NCI-H1092 treated with DMSO at 0.1 percent for 48 hours (cell line): ENCODE measurements around the gene TRAF2.

ENCODE experiments used
- DNase-seq: peaks from one replicate; lab custom pipeline; 2025; lab: John Stamatoyannopoulos, UW

TRAF2 gene

DNA sequence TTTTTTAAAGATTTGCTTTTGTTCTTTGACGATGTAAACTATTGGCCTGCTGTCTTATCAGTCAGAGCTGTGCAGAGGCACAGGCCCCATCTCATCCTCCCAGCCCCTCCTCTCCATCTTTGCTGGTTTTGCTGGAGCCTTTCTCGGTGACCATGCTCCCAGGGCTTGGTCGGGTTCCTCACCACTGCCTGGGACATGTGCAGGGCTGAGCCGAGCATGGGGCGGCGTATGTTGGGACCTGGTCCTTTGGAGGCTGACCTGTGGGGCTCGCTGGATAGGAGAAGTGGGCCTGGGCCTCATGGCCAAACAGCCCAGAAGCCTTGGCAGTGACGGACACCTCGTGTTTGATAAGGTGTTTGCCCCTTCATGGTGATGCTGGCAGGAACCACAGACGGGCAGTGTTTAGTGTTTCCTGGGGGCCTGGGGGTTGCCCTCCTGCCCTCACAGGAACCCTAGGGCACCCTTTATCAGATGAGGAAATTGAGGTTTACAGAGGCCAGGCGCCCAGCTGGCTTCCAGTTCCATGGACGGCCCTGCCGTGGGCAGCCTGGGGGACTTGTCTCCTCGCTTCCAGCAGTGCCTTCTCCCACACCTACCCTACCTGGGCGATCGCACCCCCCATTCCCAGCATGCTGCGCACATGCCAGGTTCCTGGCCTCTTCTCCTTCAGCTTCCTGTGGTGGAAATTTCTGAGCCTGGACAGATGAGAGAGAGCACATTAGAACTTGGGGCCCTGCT lies 27.6 kb downstream of the TRAF2 start:
- no peak for DNase-seq

DNA sequence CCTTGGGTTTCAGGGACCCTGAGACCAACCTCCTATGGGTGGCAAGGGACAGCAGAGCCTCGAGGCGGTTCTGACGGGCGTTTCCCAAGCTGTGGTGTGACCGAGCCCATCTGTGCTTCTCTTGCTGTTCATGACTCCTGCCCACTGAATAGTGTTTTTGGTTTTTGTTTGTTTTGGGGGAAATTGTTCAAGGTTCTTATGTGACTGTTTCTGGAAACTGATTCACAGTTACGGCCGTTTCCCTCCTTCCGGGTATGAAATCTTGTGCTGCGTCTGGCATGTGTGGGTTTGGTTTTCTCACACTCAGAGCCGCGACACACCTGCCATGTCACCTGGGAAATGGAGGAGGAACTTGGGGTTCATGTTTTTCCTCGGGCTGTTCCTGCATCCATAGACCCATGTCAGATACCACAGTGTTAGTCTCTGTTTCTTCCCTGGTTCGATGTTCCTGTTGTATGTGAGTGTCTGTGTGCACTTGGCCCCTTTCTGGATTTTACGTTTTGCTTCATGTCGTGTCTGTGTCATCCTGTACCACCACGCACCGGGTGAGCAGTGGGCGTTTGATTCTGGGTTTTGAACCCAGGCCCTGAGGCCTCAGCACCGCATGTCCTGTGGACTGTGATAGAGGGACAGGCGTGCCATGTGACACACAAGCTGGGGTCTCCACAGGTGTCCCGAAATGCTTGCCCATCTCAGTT lies 29.5 kb downstream of the TRAF2 start:
- DNase-seq: no peak

DNA sequence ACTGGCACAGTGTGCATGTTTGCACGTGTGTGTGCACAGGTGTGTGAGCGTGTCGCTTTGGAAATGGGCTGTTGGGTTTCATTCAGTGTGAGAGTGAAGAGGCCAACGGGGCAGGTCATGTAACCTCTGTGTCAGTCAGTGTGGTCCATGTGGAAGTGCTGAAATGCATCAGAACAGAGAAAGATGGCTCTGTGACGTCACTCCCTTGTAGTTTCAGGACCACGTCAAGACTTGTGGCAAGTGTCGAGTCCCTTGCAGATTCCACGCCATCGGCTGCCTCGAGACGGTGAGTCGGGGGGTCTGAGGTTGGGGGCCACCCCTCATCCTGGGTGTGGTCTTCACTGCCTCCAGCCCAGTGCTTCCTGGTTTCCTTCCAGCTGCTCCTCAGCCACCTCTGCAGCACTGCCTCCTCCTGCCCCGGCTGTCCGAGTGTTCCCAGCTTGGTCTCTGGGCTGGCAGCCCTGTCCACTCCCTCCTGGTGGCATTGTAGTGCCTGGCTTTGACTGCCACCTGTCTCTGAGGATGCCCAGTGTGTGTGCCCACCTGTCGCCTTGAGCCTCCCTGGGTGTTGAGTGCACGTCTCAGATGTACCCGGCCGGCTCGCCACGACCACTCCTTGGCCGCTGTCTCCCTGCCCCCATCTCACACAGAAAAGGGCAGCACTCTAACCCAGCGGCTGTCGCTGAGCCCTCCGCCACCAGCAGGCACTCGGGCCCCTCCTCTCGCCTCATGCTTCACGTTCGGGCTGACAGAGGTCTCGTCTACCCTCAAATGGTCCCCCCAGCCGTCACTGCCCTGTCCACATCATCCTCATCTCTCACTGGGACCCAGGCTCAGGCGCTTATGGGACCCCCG lies 30.2 kb downstream of the TRAF2 start:
- DNase-seq: no peak

DNA sequence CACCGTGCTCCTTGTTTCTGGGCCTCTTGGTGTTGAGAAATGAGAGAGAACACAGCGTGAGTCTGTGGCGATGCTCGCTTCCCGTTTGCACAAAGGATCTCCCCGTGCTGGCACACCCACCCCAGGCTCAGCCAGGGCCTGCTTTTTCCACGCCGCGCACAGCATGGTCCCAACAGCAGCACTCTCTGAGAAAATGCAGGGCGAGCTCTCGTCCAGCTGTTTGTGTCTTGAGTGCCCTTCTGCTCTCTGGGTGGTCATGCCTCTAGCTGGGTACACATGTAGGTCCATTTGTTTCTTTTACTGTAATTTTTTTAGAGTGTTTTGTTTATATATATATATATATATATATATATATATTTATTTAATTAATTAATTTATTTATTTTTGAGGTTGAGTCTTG lies 31.6 kb downstream of the TRAF2 start:
- DNase-seq: no peak

DNA sequence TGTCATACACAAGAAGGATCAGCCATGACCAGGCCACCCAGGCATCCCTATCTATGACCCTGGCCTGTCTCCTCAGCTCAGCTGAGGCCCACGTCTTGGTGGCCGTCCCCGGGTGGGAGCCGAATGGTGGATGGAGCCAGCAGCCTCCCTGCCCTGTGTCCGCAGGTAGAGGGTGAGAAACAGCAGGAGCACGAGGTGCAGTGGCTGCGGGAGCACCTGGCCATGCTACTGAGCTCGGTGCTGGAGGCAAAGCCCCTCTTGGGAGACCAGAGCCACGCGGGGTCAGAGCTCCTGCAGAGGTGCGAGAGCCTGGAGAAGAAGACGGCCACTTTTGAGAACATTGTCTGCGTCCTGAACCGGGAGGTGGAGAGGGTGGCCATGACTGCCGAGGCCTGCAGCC lies 33.8 kb downstream of the TRAF2 start:
- DNase-seq: no peak

DNA sequence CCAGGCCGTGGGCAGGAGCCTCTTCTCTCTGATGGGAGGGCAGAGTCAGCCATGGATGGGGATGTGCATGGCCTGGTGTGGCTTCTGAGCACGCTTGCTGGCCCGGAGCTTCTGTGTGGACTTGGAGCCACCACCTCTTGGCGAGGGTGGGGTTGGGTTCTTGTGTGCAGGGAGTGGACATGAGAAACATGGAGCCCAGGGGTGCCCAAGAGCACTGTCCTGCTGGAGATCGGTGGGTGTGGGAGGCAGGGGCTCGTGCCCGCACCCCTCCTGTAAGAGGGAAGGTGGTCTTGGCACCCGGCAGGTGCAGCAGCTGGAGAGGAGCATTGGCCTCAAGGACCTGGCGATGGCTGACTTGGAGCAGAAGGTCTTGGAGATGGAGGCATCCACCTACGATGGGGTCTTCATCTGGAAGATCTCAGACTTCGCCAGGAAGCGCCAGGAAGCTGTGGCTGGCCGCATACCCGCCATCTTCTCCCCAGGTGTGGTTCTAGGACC lies 34.5 kb downstream of the TRAF2 start:
- DNase-seq: no peak

DNA sequence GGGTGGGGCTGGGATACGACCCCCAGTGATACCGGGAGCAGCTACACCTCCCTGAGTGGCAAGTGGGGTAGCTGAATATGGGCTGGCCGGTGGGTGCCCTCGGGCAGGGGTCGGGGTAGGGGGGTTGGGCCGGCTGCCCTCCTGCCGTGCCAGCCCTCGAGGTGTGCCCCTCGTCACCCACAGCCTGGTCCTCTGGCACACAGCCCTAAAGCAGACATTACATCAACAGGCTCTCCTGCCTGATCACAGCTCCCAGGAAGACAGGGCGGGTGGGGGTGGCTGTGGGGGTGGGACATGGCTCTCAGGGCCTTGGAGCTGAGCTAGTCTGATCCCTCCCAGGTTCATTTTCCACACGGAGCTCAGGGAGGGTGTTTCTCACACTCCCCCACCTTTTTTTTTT lies 35.0 kb downstream of the TRAF2 start:
- DNase-seq: no peak

DNA sequence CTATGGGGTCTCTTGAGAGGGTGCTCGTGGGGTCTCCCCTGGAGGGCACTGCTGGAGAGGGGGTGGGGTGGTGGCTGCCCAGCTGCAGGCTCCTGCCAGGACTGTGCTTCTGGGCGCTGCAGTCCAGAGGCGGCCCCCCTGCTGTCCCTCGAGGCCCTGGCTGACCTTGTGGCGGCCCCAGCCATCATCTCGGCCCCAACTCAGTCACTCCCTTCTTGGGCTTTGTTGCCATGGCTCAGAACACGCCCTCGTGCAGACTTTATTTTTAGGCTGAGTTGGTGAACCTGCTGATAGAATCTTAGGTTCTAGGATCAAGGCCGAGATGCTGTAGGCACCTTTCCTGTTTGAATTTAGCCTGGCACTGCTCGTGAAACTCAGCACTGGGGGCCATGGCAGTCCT lies 35.4 kb downstream of the TRAF2 start:
- DNase-seq: no peak

DNA sequence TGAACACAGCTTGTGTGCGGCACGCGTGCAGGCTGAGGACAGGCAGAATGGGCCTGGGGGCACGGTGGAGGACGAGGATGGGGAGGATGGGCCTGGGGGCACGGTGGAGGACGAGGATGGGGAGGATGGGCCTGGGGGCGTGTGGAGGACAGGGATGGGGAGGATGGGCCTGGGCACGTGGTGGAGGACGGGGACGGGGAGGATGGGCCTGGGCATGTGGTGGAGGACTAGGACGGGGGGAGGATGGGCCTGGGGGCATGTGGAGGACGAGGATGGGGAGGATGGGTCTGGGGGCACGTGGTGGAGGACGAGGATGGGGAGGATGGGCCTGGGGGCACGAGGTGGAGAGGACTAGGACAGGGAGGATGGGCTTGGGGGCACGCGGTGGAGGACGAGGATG lies 36.2 kb downstream of the TRAF2 start:
- DNase-seq: no peak

DNA sequence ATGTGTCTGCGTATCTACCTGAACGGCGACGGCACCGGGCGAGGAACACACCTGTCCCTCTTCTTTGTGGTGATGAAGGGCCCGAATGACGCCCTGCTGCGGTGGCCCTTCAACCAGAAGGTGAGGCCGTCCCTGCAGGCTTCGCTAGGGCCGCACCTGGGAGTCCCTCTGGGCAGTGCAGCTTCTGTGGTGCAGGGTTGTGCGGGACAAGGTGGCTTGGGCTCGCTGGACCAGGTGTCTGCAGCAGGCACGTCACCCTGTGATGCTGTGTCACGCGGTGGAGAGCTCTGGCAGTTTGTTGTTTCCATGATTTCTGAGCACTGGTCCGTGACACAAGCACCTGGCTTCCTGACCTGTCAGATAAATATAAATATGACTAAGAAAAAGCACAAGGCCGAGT lies 37.6 kb downstream of the TRAF2 start:
- DNase-seq: no peak

DNA sequence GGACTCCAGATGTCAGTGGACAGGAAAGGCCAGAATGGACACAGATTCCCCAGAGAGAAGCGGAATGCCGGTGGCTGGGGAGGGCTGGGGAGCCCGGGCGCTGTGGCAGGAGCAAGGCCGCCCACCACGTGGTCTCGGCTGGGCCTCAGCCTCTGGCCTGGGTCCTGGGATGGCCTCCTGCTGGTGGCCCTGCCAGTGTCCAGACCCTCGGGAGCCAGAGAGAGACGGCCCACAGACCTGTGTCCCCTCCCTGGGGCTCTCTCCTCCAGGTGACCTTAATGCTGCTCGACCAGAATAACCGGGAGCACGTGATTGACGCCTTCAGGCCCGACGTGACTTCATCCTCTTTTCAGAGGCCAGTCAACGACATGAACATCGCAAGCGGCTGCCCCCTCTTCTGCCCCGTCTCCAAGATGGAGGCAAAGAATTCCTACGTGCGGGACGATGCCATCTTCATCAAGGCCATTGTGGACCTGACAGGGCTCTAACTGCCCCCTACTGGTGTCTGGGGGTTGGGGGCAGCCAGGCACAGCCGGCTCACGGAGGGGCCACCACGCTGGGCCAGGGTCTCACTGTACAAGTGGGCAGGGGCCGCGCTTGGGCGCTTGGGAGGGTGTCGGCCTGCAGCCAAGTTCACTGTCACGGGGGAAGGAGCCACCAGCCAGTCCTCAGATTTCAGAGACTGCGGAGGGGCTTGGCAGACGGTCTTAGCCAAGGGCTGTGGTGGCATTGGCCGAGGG lies 39.3 kb downstream of the TRAF2 start:
- no peak for DNase-seq

DNA sequence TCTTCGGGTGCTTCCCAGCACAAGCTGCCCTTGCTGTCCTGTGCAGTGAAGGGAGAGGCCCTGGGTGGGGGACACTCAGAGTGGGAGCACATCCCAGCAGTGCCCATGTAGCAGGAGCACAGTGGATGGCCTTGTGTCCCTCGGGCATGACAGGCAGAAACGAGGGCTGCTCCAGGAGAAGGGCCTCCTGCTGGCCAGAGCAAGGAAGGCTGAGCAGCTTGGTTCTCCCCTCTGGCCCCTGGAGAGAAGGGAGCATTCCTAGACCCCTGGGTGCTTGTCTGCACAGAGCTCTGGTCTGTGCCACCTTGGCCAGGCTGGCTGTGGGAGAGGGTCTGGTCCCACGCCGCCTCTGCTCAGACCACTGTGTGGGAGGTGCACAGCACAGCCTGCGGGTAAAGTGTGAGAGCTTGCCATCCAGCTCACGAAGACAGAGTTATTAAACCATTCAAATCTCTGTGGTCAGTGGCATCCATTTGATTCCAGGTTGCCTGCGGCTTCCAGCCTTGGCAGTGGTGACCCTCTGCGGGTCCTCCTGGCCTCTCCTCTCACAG lies 39.9 kb downstream of the TRAF2 start:
- no peak for DNase-seq

DNA sequence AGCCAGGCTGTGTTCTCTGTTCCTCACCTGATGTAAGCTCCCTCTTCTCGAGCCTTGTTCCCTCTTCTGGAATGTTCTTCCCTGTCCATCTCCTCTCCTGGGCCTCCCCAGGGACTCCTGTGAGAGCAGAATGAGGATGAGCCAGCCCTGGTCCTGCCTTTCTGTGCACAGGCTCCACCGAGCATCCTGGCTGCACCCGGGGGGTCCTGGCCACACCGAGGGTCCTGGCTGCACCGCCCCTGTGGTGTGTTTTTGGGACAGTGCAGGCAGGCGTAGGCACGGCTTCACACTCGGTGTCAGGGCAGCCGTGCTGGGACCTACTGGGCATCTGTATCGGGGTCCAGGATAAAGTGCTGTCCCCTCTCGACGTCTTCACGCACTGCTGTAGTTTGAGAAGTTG lies 40.4 kb downstream of the TRAF2 start:
- no peak for DNase-seq

DNA sequence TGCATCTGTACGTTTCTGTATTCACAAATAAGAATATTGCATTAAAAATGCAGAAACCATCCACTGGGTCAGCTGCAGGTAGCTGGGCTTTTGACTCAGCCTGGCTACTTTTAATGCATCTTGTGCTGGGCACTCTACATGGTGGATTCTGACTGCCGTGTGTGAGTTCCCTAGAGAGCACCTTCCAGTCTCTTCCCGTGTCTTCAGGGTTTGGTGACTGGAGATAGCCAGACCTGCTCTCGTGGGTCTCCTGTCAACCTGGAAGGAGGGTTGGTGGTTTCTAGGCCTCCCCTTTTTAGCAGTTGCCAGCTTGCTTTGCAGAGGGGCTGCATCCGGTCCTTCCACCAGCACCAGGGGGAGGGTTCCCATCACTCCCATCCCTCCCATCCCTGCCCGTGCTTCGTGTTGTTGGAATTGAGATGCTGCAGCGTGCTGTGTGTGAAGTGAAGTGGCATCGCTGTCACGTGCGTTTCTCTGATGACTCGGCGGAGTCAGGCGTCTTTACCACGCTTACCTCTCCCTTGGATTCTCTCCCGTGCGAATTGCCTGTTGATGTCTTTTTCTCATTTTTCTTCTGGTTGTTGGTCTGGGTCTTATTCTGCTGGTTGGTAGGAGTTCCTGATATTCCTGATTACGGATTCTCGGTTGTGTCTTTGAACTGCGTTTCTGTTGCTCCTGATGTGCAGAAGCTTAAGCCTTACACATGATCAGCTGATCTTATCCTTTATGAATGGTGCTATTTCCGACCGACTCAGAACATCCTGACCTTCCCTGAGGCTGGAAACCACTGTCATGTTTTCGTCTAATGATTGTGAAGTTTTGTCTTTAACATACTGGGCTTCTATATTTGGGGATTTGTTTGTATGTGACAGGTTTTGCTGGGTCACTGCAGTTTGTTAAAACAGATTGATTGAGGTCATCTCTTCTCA lies 41.3 kb downstream of the TRAF2 start:
- DNase-seq: no peak

DNA sequence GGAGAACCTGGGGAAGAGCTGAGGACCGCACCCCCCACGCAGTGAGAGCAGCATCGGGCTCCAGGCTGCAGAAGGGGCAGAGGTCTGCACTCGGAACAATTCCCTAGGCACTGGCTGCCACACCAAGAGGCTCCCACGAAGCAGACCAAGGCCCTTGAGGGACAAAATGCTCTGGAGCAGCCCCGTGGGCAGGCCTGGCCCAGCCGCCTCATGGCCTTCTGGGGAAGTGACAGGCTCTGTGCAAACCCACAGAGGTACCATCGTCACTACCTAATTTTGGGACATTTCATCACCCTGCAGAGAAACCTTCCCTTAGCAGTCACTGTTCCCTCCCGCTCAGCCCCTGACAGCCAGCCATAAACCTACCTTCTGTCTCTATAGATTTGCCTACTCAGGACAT lies 42.3 kb downstream of the TRAF2 start:
- DNase-seq: no peak

DNA sequence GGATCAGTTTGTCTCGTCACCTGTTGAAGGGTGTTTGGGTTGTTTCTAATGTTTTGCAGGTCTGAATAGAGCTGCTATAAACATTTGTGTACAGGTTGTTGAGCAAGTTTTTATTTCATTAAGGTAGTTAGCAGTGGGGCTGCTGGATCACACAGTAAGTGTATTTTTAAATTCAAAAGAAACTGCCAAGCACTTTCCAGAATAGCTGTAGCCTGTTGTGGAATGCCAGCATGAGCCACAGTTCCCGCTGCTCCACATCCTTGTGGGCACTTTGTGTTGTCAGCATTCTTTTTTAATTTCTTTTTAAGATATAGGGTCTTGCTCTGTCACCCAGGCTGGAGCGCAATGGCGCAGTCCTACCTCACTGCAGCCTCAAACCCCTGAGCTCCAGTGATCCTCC lies 43.7 kb downstream of the TRAF2 start:
- DNase-seq: no peak

DNA sequence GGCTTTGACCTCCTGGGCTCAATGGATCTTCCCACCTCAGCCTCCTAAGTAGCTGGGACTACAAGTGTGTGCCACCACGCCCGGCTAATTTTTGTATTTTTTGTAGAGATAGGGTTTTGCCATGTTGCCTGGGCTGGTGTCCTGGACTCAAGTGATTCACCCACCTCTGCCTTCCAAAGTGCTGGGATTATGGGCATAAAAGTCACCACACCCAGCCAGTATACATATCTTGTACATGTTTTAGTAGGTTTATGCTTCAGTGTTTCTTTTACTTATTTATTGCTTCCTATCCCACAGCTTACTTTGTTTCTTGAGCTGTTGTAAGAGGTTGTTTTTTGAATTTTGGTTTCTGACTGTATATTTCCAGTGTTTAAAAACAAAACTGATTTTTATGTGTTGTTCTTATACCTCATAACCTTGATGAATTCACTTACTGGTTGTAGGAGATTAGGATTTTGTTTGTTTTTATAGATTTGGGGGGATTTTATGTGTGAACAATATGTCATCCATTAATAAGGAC lies 45.4 kb downstream of the TRAF2 start:
- no peak for DNase-seq

DNA sequence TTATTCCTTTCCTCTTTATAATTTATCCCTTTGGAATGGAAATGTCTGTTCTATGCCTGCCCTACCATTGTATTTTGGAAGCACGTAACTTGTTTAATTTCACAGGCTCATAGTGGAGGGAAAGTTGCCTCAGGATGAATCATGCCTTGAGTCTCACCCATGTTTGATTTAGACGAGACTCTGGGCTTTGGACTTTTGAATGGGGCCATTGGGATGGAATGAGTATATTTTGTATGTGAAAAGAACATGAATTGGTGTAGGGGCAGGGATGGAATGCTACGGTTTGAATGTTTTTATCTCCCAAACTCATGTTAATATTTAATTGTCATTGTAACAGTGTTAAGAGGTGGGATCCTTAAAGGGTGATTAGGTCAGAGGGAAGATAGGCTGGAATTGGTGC lies 48.0 kb downstream of the TRAF2 start:
- no peak for DNase-seq

DNA sequence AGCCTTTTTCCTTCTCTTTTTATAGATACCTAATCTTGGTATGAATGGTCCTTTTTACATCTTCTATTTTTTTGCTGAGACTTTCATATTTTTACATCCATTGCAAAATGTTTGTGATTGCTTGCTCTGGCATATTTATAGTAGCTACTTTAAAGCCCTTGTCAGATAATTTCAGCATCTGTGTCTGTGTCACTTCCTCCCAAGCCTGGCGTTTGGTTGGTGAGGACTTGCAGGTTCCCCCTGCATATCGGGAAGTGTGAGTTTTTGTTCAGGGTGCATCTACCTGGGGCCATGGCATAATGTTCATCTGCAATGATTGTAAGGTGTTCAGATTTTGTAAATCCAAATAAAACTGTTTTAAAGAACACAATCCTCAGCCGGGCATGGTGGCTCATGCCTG lies 49.3 kb downstream of the TRAF2 start:
- no peak for DNase-seq

DNA sequence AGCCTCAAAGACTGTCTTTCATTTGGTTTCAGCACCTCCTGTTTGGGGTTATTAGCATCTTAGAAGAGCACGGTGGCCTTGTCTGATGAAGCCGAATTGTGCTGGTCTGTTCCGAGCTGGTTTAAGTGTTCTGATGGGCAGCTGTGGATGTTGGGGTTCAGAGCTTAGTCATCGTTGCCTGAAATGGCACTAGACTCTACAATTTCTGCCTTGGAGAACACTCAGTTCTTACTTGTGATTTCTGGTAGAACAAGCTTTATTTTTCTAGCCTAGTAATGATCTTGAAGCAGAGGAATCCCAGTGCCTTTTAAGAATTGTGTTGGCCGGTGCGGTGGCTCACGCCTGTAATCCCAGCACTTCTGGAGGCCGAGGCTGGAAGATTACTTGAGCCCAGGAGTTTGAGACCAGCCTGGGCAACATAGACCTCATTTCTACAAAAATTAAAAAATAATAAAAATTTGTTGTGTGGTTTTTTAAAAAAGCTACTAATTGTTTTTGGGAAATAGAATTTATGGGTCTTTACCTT lies 50.4 kb downstream of the TRAF2 start:
- no peak for DNase-seq
